Keratinocyte (primary cell): ENCODE data around the gene PLD5.

Experiments used
- CTCF ChIP-seq, 3 experiments: IDR thresholded peaks in 1 of 3; conservative IDR thresholded peaks in 1 of 3; optimal IDR thresholded peaks in 1 of 3; 2 replicates in 2 of 3; 3 replicates in 1 of 3; pipeline versions ENCODE3 to v1.5.1; 2011; ENCODE audit warnings: low read length in 3 of 3, mild to moderate bottlenecking in 3 of 3, moderate library complexity in 2 of 3, control low read depth in 1 of 3, inconsistent platforms in 1 of 3; ENCODE audit not compliant: insufficient read depth in 2 of 3; ENCODE audit errors: extremely low read depth in 1 of 3
- EZH2 ChIP-seq: IDR thresholded peaks from one replicate; pipeline ENCODE4 v1.6.1; 2012; ENCODE audit warnings: inconsistent platforms, mild to moderate bottlenecking, low read length, moderate library complexity

- TF ChIP-seq CTCF (optimal IDR thresholded peaks at IDR 0.05 in 1 of 3, IDR thresholded peaks at IDR 0.05 in 1 of 3, conservative IDR thresholded peaks at IDR 0.05 in 1 of 3; ENCODE audit: extremely low read depth in 1 of 3, insufficient read depth in 2 of 3, low read length in 3 of 3) (no peak), EZH2 (no peak)
Measured at GRCh38 chr1:242086093-242086492, 438.4 kb downstream of the PLD5 start.
